ENCODE results near the gene E2F7.

GRCh38 chr12:77046468-77046867, 18.9 kb downstream of the E2F7 start:
- TF ChIP-seq CTCF (IDR thresholded peaks at IDR 0.05) (no peak), POLR2A (IDR thresholded peaks at IDR 0.05) (no peak)
